C1 segment of cervical spinal cord (tissue), 14 donors: ENCODE results near the gene RTN4R.

Source experiments
- DNase-seq, 14 donors: peaks; one replicate each; lab custom pipeline; 2025; lab: John Stamatoyannopoulos, UW

RTN4R gene

GRCh38 chr22:20216863-20217499 lies 51.1 kb downstream of the RTN4R start:
- no peak for DNase-seq

GRCh38 chr22:20215742-20216141 lies 52.4 kb downstream of the RTN4R start:
- DNase-seq = no peak

GRCh38 chr22:20214853-20215252 lies 53.3 kb downstream of the RTN4R start:
- DNase-seq = no peak

GRCh38 chr22:20213833-20214708 lies 54.0 kb downstream of the RTN4R start:
- DNase-seq = no peak

- DNase-seq = no peak
Observed at GRCh38 chr22:20212754-20213699, 55.1 kb downstream of the RTN4R start.

- no peak for DNase-seq
Observed at GRCh38 chr22:20211997-20212753, 55.9 kb downstream of the RTN4R start.

- no peak for DNase-seq
Observed at GRCh38 chr22:20211409-20211996, 56.6 kb downstream of the RTN4R start.

- DNase-seq = no peak
Observed at GRCh38 chr22:20210473-20211059, 57.6 kb downstream of the RTN4R start.

GRCh38 chr22:20209761-20210250 lies 58.3 kb downstream of the RTN4R start:
- DNase-seq = no peak

- DNase-seq = no peak
Observed at GRCh38 chr22:20208713-20209310, 59.3 kb downstream of the RTN4R start.

- no peak for DNase-seq
Observed at GRCh38 chr22:20207277-20208025, 60.7 kb downstream of the RTN4R start.

GRCh38 chr22:20206709-20207215 lies 61.4 kb downstream of the RTN4R start:
- DNase-seq = no peak

- DNase-seq = no peak
Observed at GRCh38 chr22:20205964-20206708, 62.0 kb downstream of the RTN4R start.

- DNase-seq = no peak
Observed at GRCh38 chr22:20205464-20205963, 62.6 kb downstream of the RTN4R start.

GRCh38 chr22:20204806-20205205 lies 63.3 kb downstream of the RTN4R start:
- DNase-seq = no peak

GRCh38 chr22:20204311-20204710 lies 63.8 kb downstream of the RTN4R start:
- DNase-seq = no peak

GRCh38 chr22:20203552-20204201 lies 64.4 kb downstream of the RTN4R start:
- DNase-seq = no peak
